HUES48 (cell line): ENCODE measurements around the gene ICA1.
"Not testable (repeated sequence)": the region's sequence is repeated elsewhere in the genome, so short reads cannot be mapped to it uniquely, and the experiment has no call there.

Experiments
- H3K27ac ChIP-seq: one replicate; pipeline ENCODE4 v1.7.0; 2013; ENCODE audit warnings: low read depth, low read length, inconsistent platforms
- H3K27me3 ChIP-seq: 2 replicates; pipeline ENCODE4 v1.6.1; 2013; ENCODE audit warnings: mild to moderate bottlenecking, low read length; ENCODE audit not compliant: control insufficient read depth, insufficient read depth
- H3K36me3 ChIP-seq: 2 replicates; pipeline ENCODE4 v1.6.1; 2013; ENCODE audit warnings: low read length; ENCODE audit not compliant: control insufficient read depth, insufficient read depth
- H3K4me1 ChIP-seq: 2 replicates; pipeline ENCODE4 v1.6.1; 2013; ENCODE audit warnings: mild to moderate bottlenecking, low read length; ENCODE audit not compliant: control insufficient read depth, insufficient read depth
- H3K4me3 ChIP-seq: 2 replicates; pipeline ENCODE4 v1.5.1; 2013; ENCODE audit warnings: mild to moderate bottlenecking, low read depth, low read length
- H3K9ac ChIP-seq: 2 replicates; pipeline ENCODE4 v1.6.1; 2013; ENCODE audit warnings: mild to moderate bottlenecking, low read depth, low read length, moderate library complexity
- H3K9me3 ChIP-seq: 2 replicates; pipeline ENCODE4 v1.6.1; 2013; ENCODE audit warnings: low read length; ENCODE audit not compliant: control insufficient read depth, insufficient read depth

ICA1 gene

GRCh38 chr7:8261711-8262695 lies at the start of gene ICA1:
Gene ICA1 (minus strand): TSS chr7:8262167. CDS start chr7:8235926, 26,241 bp downstream.
- Histone ChIP-seq H3K4me3 (peak within 1 kb of the TSS; percentile 79), H3K9ac (peak within 1 kb of the TSS; percentile 91), H3K36me3 (no peaks in the 10 kb centered on the region), H3K9me3 (no peaks in the 10 kb centered on the region), H3K27ac (peak within 1 kb of the TSS; percentile 79), H3K27me3 (peaks cover 17% of the 10 kb centered on the region), H3K4me1 (peaks cover 11% of the 10 kb centered on the region)

- H3K27me3 ChIP-seq, result no peaks in the 10 kb centered on the region
- H3K9me3 ChIP-seq, result peaks cover 6% of the 10 kb centered on the region
- H3K36me3 ChIP-seq, result no peaks in the 10 kb centered on the region
- no peak overlapping the region for H3K9ac ChIP-seq
- H3K27ac ChIP-seq, result no peak overlapping the region
- no peak overlapping the region for H3K4me3 ChIP-seq
- no peaks in the 10 kb centered on the region for H3K4me1 ChIP-seq
Measured at GRCh38 chr7:8310876-8311275, 48.9 kb upstream of the ICA1 start.

- Histone ChIP-seq H3K27ac (no peak overlapping the region), H3K9me3 (no peaks in the 10 kb centered on the region), H3K9ac (no peak overlapping the region)
Measured at GRCh38 chr7:8305625-8306388, 43.8 kb upstream of the ICA1 start.

GRCh38 chr7:8305104-8305503 lies 43.1 kb upstream of the ICA1 start:
- H3K27ac ChIP-seq, result no peak overlapping the region
- H3K4me1 ChIP-seq, result no peaks in the 10 kb centered on the region
- no peaks in the 10 kb centered on the region for H3K36me3 ChIP-seq
- no peak overlapping the region for H3K4me3 ChIP-seq
- H3K27me3 ChIP-seq, result no peaks in the 10 kb centered on the region
- no peak overlapping the region for H3K9ac ChIP-seq
- H3K9me3 ChIP-seq, result no peaks in the 10 kb centered on the region

More at GRCh38 chr7:8305625-8306388, 43.8 kb upstream of the ICA1 start:
- Histone ChIP-seq H3K4me1 (no peaks in the 10 kb centered on the region), H3K27me3 (no peaks in the 10 kb centered on the region), H3K36me3 (no peaks in the 10 kb centered on the region), H3K4me3 (no peak overlapping the region)

GRCh38 chr7:8303904-8304528 lies 42.0 kb upstream of the ICA1 start:
- H3K27me3 ChIP-seq, result no peaks in the 10 kb centered on the region
- H3K4me3 ChIP-seq, result peak overlapping the region; percentile 6; the same call in 1 of the 2 replicates
- no peaks in the 10 kb centered on the region for H3K4me1 ChIP-seq
- H3K36me3 ChIP-seq, result no peaks in the 10 kb centered on the region
- H3K9ac ChIP-seq, result no peak overlapping the region; the same call in 1 of the 2 replicates
- H3K9me3 ChIP-seq, result no peaks in the 10 kb centered on the region
- H3K27ac ChIP-seq, result no peak overlapping the region

- H3K27ac ChIP-seq, H3K36me3 ChIP-seq, H3K27me3 ChIP-seq, H3K9me3 ChIP-seq, H3K4me3 ChIP-seq, H3K4me1 ChIP-seq, H3K9ac ChIP-seq: not testable (repeated sequence)
Measured at GRCh38 chr7:8297023-8297422, 35.1 kb upstream of the ICA1 start.

- Histone ChIP-seq H3K27ac (no peak overlapping the region), H3K9me3 (no peaks in the 10 kb centered on the region), H3K9ac (no peak overlapping the region), H3K4me3 (no peak overlapping the region), H3K4me1 (peaks cover 9% of the 10 kb centered on the region), H3K27me3 (no peaks in the 10 kb centered on the region), H3K36me3 (no peaks in the 10 kb centered on the region)
Measured at GRCh38 chr7:8296362-8296659, 34.3 kb upstream of the ICA1 start.

GRCh38 chr7:8295638-8296361 lies 33.8 kb upstream of the ICA1 start:
- H3K27me3 ChIP-seq, result no peaks in the 10 kb centered on the region
- H3K9me3 ChIP-seq, result no peaks in the 10 kb centered on the region
- H3K9ac ChIP-seq, result no peak overlapping the region
- H3K4me1 ChIP-seq, result peaks cover 14% of the 10 kb centered on the region
- no peak overlapping the region for H3K27ac ChIP-seq
- H3K4me3 ChIP-seq, result no peak overlapping the region
- H3K36me3 ChIP-seq, result no peaks in the 10 kb centered on the region

GRCh38 chr7:8291397-8292141 lies 29.6 kb upstream of the ICA1 start:
- Histone ChIP-seq H3K27me3 (no peaks in the 10 kb centered on the region), H3K9me3 (no peaks in the 10 kb centered on the region), H3K9ac (no peak overlapping the region), H3K4me3 (no peak overlapping the region), H3K36me3 (no peaks in the 10 kb centered on the region), H3K27ac (no peak overlapping the region), H3K4me1 (peaks cover 47% of the 10 kb centered on the region)
